GM21423 (cell line): ENCODE results near the gene MALRD1.

Source experiments
- ATAC-seq: cut with Tn5 transposase; IDR thresholded peaks from one replicate; pipeline ENCODE4 v1.9.1; 2021; ENCODE audit warnings: mild to moderate bottlenecking, moderate library complexity; ENCODE audit not compliant: unreplicated experiment

Gene MALRD1

GRCh38 chr10:19638182-19638895 lies 589.7 kb downstream of the MALRD1 start:
- ATAC-seq = no peak

- ATAC-seq = no peak
Observed at GRCh38 chr10:19638896-19639233, 590.3 kb downstream of the MALRD1 start.

- no peak for ATAC-seq
Observed at GRCh38 chr10:19640566-19641263, 592.1 kb downstream of the MALRD1 start.

GRCh38 chr10:19651549-19651948 lies 602.9 kb downstream of the MALRD1 start:
- no peak for ATAC-seq

- ATAC-seq = no peak
Observed at GRCh38 chr10:19652750-19653149, 604.1 kb downstream of the MALRD1 start.

GRCh38 chr10:19653931-19654330 lies 605.3 kb downstream of the MALRD1 start:
- no peak for ATAC-seq

GRCh38 chr10:19654576-19654975 lies 606.0 kb downstream of the MALRD1 start:
- no peak for ATAC-seq

GRCh38 chr10:19656420-19657042 lies 607.9 kb downstream of the MALRD1 start:
- ATAC-seq = no peak

GRCh38 chr10:19658131-19658530 lies 609.5 kb downstream of the MALRD1 start:
- no peak for ATAC-seq

- ATAC-seq = no peak
Observed at GRCh38 chr10:19658622-19659233, 610.1 kb downstream of the MALRD1 start.

GRCh38 chr10:19659920-19660655 lies 611.5 kb downstream of the MALRD1 start:
- no peak for ATAC-seq

GRCh38 chr10:19663344-19663743 lies 614.7 kb downstream of the MALRD1 start:
- ATAC-seq = no peak

GRCh38 chr10:19668116-19668515 lies 619.5 kb downstream of the MALRD1 start:
- no peak for ATAC-seq

GRCh38 chr10:19676063-19676462 lies 627.5 kb downstream of the MALRD1 start:
- ATAC-seq = no peak

- ATAC-seq = no peak
Observed at GRCh38 chr10:19683356-19683755, 634.8 kb downstream of the MALRD1 start.

- no peak for ATAC-seq
Observed at GRCh38 chr10:19683960-19684359, 635.4 kb downstream of the MALRD1 start.

- ATAC-seq = no peak
Observed at GRCh38 chr10:19688344-19688743, 639.7 kb downstream of the MALRD1 start.

- ATAC-seq = no peak
Observed at GRCh38 chr10:19689231-19689630, 640.6 kb downstream of the MALRD1 start.

- ATAC-seq = no peak
Observed at GRCh38 chr10:19699299-19699698, 650.7 kb downstream of the MALRD1 start.

- ATAC-seq = no peak
Observed at GRCh38 chr10:19701427-19702052, 652.9 kb downstream of the MALRD1 start.

GRCh38 chr10:19702215-19702614 lies 653.6 kb downstream of the MALRD1 start:
- ATAC-seq = no peak
